ENCODE data around the gene CS.

GRCh38 chr12:56326126-56326525 is 26.0 kb upstream of the CS start:
- TF ChIP-seq GABPA (IDR thresholded peaks at IDR 0.05; ENCODE audit: low read depth) (no peak), CTCF (IDR thresholded peaks at IDR 0.05; ENCODE audit: insufficient read depth, low read length) (no peak), SPI1 (IDR thresholded peaks at IDR 0.05; ENCODE audit: borderline replicate concordance, low read depth) (no peak), REST (IDR thresholded peaks at IDR 0.05; ENCODE audit: insufficient replicate concordance, low read depth) (no peak)
